MM.1S (cell line): Measurements from ENCODE around the gene UBE2K.

Experiments used
- CTCF ChIP-seq: fragments of 300-600 bp; sonication (generic); IDR thresholded peaks from 2 replicates; pipeline ENCODE4 v1.5.1; 2016; ENCODE audit warnings: antibody characterized with exemption, low read length, mixed read lengths
- EZH2 ChIP-seq: fragments of 300-600 bp; sonication (generic); optimal IDR thresholded peaks from 2 replicates; pipeline ENCODE3; 2017; ENCODE audit warnings: low read depth, mild to moderate bottlenecking, antibody characterized with exemption, low read length, mixed read lengths

GRCh38 chr4:39712819-39713607 lies 15.1 kb downstream of the UBE2K start:
- TF ChIP-seq EZH2 (no peak), CTCF (no peak)
